ENCODE measurements around the gene SLC35G6. TPM values are rescaled to one million over a fixed set of nuclear protein-coding genes. Genes with fewer than 3 reads are reported as not detected.

Gene SLC35G6
- total and polyA plus RNA-seq, 2 donors (not counting 1 experiment from before 2014, with no cell fraction given) = not detected

DNA sequence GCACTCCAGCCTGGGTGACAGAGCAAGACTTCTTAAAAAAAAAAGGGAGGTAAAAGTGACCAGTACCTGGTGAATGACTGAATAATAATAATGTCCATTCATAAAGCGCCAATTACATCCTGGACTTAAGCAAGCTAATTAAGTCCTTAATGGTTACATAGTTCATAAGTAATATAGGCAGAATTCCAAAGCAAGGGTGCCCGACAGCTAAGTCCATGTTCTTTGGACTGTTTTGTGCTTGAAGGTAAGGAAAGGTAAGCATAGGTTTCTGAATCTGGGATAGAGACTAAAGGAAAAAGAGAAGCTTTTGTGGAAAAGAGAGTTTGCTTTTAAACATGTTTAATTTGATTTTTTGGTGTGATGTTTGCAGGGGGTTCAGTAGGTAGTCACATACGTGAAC is 12.7 kb downstream of the SLC35G6 start:
- no peak overlapping the region for H3K9ac ChIP-seq (ENCODE audit: insufficient read depth, low read length)
- no peak overlapping the region for H3K27ac ChIP-seq (ENCODE audit: insufficient read depth, low read length)
- H3K4me1 ChIP-seq (ENCODE audit: control insufficient read depth, extremely low read depth, insufficient read depth, low read length) = peaks cover 2% of the 10 kb centered on the region
- no peak for DNase-seq (ENCODE audit: low read depth in 2 of 2)
- no peaks in the 10 kb centered on the region for H3K9me3 ChIP-seq (ENCODE audit: control insufficient read depth, insufficient read depth, low read depth, low read length)
- H3K4me2 ChIP-seq (ENCODE audit: extremely low read depth, insufficient read depth, low read length) = no peak overlapping the region
- no peak overlapping the region for H2AFZ ChIP-seq (ENCODE audit: low read length)
- no peaks in the 10 kb centered on the region for H3K27me3 ChIP-seq (ENCODE audit: control insufficient read depth, insufficient read depth, low read length)
- no peak overlapping the region for H3K4me3 ChIP-seq (replicated peaks in 1 of 4; ENCODE audit: control extremely low read depth in 1 of 4, insufficient read depth in 1 of 4, low read depth in 3 of 4, low read length in 4 of 4)
- peaks cover 74% of the 10 kb centered on the region for H3K79me2 ChIP-seq (ENCODE audit: control insufficient read depth, insufficient read depth, low read length)
- no peak for TF ChIP-seq EZH2 (IDR thresholded peaks at IDR 0.05; ENCODE audit: low read length, missing control alignments)
- TF ChIP-seq, protein P1, sequence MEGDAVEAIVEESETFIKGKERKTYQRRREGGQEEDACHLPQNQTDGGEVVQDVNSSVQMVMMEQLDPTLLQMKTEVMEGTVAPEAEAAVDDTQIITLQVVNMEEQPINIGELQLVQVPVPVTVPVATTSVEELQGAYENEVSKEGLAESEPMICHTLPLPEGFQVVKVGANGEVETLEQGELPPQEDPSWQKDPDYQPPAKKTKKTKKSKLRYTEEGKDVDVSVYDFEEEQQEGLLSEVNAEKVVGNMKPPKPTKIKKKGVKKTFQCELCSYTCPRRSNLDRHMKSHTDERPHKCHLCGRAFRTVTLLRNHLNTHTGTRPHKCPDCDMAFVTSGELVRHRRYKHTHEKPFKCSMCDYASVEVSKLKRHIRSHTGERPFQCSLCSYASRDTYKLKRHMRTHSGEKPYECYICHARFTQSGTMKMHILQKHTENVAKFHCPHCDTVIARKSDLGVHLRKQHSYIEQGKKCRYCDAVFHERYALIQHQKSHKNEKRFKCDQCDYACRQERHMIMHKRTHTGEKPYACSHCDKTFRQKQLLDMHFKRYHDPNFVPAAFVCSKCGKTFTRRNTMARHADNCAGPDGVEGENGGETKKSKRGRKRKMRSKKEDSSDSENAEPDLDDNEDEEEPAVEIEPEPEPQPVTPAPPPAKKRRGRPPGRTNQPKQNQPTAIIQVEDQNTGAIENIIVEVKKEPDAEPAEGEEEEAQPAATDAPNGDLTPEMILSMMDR (conservative IDR thresholded peaks at IDR 0.05 in 1 of 2, IDR thresholded peaks at IDR 0.05 in 1 of 2; ENCODE audit: low read depth in 1 of 2, low read length in 2 of 2) = no peak
- no peaks in the 10 kb centered on the region for H4K20me1 ChIP-seq (ENCODE audit: control insufficient read depth, extremely low read depth, insufficient read depth, low read length)
- H3K36me3 ChIP-seq (ENCODE audit: control insufficient read depth, insufficient read depth, low read length) = peaks cover 28% of the 10 kb centered on the region

DNA sequence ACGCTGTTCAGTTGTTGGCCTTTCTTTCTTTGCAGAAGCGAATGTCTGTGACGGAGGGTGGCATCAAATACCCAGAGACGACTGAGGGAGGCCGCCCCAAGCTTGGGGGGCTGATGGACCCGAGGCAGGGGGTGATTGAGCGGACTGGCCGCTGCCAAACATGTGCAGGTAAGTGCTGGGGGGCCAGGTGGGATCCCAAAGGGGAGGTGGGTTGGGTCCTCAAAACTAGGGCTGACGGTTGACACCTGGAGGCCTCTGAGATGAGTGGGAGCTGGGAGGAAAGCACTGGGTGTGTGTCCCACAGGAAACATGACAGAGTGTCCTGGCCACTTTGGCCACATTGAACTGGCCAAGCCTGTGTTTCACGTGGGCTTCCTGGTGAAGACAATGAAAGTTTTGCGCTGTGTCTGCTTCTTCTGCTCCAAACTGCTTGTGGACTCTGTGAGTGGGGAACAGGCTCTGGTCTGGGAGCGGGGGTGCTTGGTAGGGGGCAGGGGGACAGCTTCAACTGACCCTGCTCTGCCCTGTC is 14.7 kb downstream of the SLC35G6 start:
- H3K4me3 ChIP-seq (replicated peaks in 1 of 4; ENCODE audit: control extremely low read depth in 1 of 4, insufficient read depth in 1 of 4, low read depth in 3 of 4, low read length in 4 of 4) = no peak overlapping the region
- no peak overlapping the region for H3K9ac ChIP-seq (ENCODE audit: insufficient read depth, low read length)
- no peaks in the 10 kb centered on the region for H3K4me1 ChIP-seq (ENCODE audit: control insufficient read depth, extremely low read depth, insufficient read depth, low read length)
- DNase-seq (ENCODE audit: low read depth in 2 of 2) = no peak
- H3K27me3 ChIP-seq (ENCODE audit: control insufficient read depth, insufficient read depth, low read length) = no peaks in the 10 kb centered on the region
- H4K20me1 ChIP-seq (ENCODE audit: control insufficient read depth, extremely low read depth, insufficient read depth, low read length) = no peaks in the 10 kb centered on the region
- no peak overlapping the region for H3K4me2 ChIP-seq (ENCODE audit: extremely low read depth, insufficient read depth, low read length)
- H2AFZ ChIP-seq (ENCODE audit: low read length) = no peak overlapping the region
- peaks cover 34% of the 10 kb centered on the region for H3K36me3 ChIP-seq (ENCODE audit: control insufficient read depth, insufficient read depth, low read length)
- TF ChIP-seq EZH2 (IDR thresholded peaks at IDR 0.05; ENCODE audit: low read length, missing control alignments) = no peak
- TF ChIP-seq, protein P1 (conservative IDR thresholded peaks at IDR 0.05 in 1 of 2, IDR thresholded peaks at IDR 0.05 in 1 of 2; ENCODE audit: low read depth in 1 of 2, low read length in 2 of 2) = no peak
- peaks cover 54% of the 10 kb centered on the region for H3K79me2 ChIP-seq (ENCODE audit: control insufficient read depth, insufficient read depth, low read length)
- H3K27ac ChIP-seq (ENCODE audit: insufficient read depth, low read length) = no peak overlapping the region
- no peaks in the 10 kb centered on the region for H3K9me3 ChIP-seq (ENCODE audit: control insufficient read depth, insufficient read depth, low read depth, low read length)

DNA sequence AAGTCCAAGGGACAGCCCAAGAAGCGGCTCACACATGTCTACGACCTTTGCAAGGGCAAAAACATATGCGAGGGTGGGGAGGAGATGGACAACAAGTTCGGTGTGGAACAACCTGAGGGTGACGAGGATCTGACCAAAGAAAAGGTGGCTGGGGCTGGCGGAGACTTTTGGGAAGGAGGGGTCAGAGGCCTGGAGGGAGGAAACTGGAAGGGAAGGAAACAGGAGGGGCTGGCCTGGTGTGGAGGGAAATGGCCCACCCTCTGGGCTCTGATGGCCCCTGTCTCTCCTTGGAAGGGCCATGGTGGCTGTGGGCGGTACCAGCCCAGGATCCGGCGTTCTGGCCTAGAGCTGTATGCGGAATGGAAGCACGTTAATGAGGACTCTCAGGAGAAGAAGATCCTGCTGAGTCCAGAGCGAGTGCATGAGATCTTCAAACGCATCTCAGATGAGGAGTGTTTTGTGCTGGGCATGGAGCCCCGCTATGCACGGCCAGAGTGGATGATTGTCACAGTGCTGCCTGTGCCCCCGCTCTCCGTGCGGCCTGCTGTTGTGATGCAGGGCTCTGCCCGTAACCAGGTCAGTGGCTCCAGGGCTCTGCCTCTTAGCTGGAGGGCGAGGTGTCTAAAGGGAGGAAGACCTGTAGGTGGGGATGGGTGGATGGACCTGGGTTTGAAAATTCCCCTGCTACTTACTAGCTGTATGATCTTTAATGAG is 15.4 kb downstream of the SLC35G6 start:
- Histone ChIP-seq H3K4me1 (ENCODE audit: control insufficient read depth, extremely low read depth, insufficient read depth, low read length) (no peaks in the 10 kb centered on the region), H3K9me3 (ENCODE audit: control insufficient read depth, insufficient read depth, low read depth, low read length) (no peaks in the 10 kb centered on the region), H3K27ac (ENCODE audit: insufficient read depth, low read length) (no peak overlapping the region), H3K9ac (ENCODE audit: insufficient read depth, low read length) (no peak overlapping the region), H3K4me2 (ENCODE audit: extremely low read depth, insufficient read depth, low read length) (no peak overlapping the region), H4K20me1 (ENCODE audit: control insufficient read depth, extremely low read depth, insufficient read depth, low read length) (no peaks in the 10 kb centered on the region), H3K36me3 (ENCODE audit: control insufficient read depth, insufficient read depth, low read length) (peaks cover 34% of the 10 kb centered on the region), H3K27me3 (ENCODE audit: control insufficient read depth, insufficient read depth, low read length) (no peaks in the 10 kb centered on the region), H2AFZ (ENCODE audit: low read length) (no peak overlapping the region), H3K4me3 (replicated peaks in 1 of 4; ENCODE audit: control extremely low read depth in 1 of 4, insufficient read depth in 1 of 4, low read depth in 3 of 4, low read length in 4 of 4) (no peak overlapping the region), H3K79me2 (ENCODE audit: control insufficient read depth, insufficient read depth, low read length) (peaks cover 48% of the 10 kb centered on the region)
- no peak for DNase-seq (ENCODE audit: low read depth in 2 of 2)
- TF ChIP-seq EZH2 (IDR thresholded peaks at IDR 0.05; ENCODE audit: low read length, missing control alignments) = no peak
- TF ChIP-seq, protein P1 (conservative IDR thresholded peaks at IDR 0.05 in 1 of 2, IDR thresholded peaks at IDR 0.05 in 1 of 2; ENCODE audit: low read depth in 1 of 2, low read length in 2 of 2) = no peak
